NB4 (cell line): ENCODE results near the gene DGKG.
A peak's percentile ranks its signal among the peaks of the same experiment; 100 is the strongest.

Source experiments
- DNase-seq: peaks from one replicate; pipeline ENCODE4 v3.0.0; 2010; ENCODE audit warnings: low read depth
- H3K4me3 ChIP-seq: one replicate; pipeline ENCODE4 v1.5.1; 2011; ENCODE audit warnings: mild to moderate bottlenecking, low read depth, low read length, moderate library complexity
- CTCF ChIP-seq: IDR thresholded peaks from one replicate; pipeline ENCODE4 v1.5.1; 2012; ENCODE audit warnings: low read depth, low read length
- MYC ChIP-seq: IDR thresholded peaks from 2 replicates; pipeline ENCODE4 v1.6.1; 2011; ENCODE audit warnings: low read depth, low read length
- POLR2A ChIP-seq: IDR thresholded peaks from 2 replicates; pipeline ENCODE4 v1.6.1; 2011; ENCODE audit warnings: mild to moderate bottlenecking; ENCODE audit not compliant: insufficient read length; ENCODE audit errors: extremely low read depth
- TF ChIP-seq, protein P1 (sequence below): IDR thresholded peaks from 2 replicates; pipeline ENCODE4 v1.6.1; 2011; ENCODE audit warnings: low read depth, low read length

The DGKG gene

DNA sequence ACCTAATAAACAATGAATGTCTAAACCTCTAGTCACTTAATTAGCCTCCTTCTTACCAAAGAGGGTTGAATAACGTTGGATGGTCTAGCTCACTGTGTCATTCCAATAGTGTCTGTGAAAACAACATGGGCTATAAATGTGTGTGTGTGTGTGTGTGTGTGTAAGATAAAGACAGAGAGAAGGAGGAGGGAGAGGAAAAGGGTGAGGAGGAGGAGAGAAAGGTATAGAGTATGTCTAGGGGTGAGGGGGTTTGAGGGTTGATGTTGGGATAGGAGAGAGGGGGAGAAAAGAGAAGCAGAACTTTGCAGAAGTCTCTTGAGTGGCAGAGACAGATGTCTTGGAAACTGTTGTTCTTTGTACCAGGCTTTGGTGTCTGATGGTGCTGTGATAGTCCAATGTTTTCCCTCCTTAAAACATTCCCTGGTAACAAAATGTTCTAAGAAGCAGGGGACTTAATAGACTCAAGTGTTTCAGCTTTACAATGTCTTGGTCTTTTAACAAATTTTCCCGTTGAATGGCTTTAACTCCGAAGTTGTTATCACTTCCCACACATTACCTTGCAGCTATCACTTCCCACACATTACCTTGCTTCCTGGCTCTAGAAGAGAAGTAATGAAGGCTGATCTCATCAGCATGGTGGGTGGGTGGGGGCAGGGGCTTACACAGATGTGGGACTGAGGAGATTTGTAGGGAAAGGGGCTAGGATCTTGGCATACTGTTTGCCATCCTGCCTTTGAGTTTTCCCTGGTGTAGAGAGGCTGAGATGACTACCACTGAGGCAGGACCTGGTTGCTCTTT lies 195.3 kb downstream of the DGKG start:
- DNase-seq: no peak
- no peak overlapping the region for H3K4me3 ChIP-seq
- TF ChIP-seq POLR2A (no peak), CTCF (no peak), MYC (no peak)
- TF ChIP-seq, protein P1, sequence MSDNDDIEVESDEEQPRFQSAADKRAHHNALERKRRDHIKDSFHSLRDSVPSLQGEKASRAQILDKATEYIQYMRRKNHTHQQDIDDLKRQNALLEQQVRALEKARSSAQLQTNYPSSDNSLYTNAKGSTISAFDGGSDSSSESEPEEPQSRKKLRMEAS: no peak

DNA sequence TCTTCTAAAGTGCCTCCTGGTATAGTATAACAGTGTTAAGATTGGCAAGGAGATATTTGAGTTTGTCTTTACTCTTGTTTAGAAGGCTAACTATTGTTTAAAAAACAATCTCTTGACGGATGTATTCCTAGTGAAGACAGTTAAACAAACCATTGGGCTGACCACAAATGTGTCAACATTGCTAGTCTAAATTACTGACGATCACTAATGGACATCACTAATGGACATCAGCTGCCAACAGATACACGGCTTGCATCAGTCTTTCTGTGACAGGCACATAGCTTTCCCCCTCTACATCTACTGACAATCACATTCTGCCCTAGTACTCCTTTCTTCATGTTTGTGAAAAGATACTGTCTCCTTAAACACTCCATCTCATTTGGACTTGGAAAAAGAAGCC lies 196.0 kb downstream of the DGKG start:
- DNase-seq: no peak
- TF ChIP-seq POLR2A: no peak
- no peak for TF ChIP-seq CTCF
- no peak for TF ChIP-seq MYC
- TF ChIP-seq, protein P1: no peak
- H3K4me3 ChIP-seq: no peak overlapping the region

DNA sequence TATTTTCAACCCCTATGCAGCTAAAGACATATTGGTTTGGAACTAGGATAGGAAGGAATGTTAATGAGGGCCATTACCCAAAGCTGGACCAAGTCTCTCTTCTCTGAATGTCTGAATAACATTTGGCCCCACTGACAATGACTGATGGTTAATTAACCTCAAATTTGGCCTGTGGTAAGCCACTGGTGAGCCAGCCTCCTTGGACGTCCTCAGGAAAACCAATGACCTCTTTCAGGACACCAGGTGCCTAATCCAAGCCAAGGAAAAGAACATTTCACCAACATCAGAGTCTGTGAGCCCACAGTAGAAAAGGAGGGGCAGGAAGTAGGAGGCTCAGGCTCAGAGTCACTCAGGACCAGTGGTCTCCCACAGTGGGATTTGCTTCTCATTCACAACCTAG lies 196.7 kb downstream of the DGKG start:
- DNase-seq: no peak
- no peak overlapping the region for H3K4me3 ChIP-seq
- no peak for TF ChIP-seq MYC
- TF ChIP-seq, protein P1: no peak
- no peak for TF ChIP-seq POLR2A
- TF ChIP-seq CTCF: no peak

- TF ChIP-seq MYC: no peak
- TF ChIP-seq, protein P1: no peak
- no peak for TF ChIP-seq POLR2A
- TF ChIP-seq CTCF: no peak
- no peak overlapping the region for H3K4me3 ChIP-seq
Observed at GRCh38 chr3:186164696-186165095, 197.3 kb downstream of the DGKG start.

DNA sequence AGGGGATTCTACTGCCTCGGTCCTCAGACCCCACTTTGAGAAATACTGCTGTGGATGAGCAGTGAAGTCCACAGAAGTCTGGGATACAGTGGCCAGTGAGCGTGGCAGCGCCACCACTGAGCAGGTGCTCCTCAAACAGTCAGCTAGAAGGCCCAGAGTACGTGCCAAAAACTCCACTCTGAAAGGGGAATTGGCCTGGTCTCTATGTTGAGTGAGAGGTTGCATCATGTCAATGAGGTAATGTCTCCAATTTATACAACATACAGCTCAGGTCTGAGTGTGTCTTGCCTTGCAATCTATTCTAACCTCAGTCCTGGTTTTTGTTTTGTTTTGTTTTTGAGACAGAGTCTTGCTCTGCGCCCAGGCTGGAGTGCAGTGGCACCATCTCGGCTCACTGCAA lies 199.8 kb downstream of the DGKG start:
- peak; percentile 90 for DNase-seq

More at GRCh38 chr3:186164696-186165095, 197.3 kb downstream of the DGKG start:
- no peak for DNase-seq

More for the DNA sequence above, 199.8 kb downstream of the DGKG start:
- H3K4me3 ChIP-seq: no peak overlapping the region
- no peak for TF ChIP-seq MYC
- TF ChIP-seq CTCF: no peak
- TF ChIP-seq POLR2A: no peak
- TF ChIP-seq, protein P1: peak; percentile 68
